GM19328 (cell line): ENCODE data around the gene GNMT.
"Not testable (repeated sequence)": the region's sequence is repeated elsewhere in the genome, so short reads cannot be mapped to it uniquely, and the experiment has no call there.

Experiments used
- ATAC-seq: cut with Tn5 transposase; IDR thresholded peaks from one replicate; pipeline ENCODE4 v1.9.1; 2021; ENCODE audit warnings: mild to moderate bottlenecking, moderate library complexity; ENCODE audit not compliant: unreplicated experiment

GNMT gene

DNA sequence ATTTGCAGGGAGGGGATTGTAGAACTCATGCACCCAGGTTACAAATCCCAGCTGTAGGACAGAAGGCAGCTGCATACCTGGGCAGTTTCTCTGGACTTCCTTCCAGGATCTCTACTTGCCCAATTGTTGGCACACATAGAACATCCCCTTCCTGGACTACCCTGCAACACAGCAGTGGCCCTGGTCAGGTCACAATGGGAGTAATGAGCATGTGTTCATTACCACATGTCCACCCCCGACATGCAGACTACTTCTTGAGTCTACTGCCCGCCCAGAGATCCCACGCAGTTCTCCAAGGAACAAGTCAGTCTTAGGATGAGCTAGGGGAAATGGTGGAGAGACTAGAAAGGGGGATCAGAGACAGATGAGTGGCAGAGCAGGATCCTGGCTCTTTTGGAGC is 13.4 kb downstream of the GNMT start:
- ATAC-seq = no peak

DNA sequence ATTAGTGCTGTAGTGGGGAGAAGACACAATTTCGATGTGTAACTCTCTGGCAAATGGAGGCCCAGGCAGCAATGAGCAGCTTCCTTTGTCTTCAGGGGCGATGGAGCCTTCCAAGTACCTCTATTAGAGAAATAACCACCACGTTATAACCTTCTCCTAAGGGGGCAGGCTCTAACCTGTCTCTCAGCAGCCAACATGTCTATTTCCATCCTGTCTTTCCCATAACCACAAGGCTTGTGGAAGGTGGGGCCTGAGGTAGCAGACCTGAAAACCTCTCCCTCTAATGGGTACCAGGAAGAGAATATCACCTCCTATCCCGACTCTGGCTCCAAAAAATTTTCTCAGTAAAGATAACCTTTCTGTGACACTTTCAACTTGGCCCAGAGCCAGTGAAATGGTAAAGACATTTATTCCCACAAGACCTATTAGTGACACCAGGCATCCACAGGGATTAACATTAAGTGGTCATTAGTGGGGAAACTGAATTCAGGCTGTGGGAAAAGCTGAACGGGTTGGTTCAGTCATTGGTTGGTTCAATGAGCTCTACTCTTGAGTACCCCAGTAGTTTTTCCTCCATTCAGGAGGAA is 14.5 kb downstream of the GNMT start:
- ATAC-seq = no peak

DNA sequence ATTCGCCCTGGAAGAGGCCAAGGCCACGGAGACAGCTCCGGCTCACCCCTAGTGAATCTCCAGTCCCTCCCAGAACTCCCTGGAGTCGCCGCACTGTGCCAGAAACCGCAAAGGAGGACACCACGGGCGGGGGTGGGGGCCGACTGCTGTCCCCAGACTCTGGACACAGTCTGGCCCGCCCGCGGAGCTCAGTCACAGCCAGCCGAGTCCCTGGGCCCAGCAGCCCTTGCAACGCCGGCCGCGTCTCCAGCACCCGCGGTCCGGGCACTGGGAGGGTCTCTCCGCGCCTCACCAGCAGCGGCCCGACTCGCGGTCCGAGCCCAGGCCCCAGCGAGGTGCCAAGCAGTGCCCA is 17.9 kb downstream of the GNMT start:
- ATAC-seq = peak; percentile 11

DNA sequence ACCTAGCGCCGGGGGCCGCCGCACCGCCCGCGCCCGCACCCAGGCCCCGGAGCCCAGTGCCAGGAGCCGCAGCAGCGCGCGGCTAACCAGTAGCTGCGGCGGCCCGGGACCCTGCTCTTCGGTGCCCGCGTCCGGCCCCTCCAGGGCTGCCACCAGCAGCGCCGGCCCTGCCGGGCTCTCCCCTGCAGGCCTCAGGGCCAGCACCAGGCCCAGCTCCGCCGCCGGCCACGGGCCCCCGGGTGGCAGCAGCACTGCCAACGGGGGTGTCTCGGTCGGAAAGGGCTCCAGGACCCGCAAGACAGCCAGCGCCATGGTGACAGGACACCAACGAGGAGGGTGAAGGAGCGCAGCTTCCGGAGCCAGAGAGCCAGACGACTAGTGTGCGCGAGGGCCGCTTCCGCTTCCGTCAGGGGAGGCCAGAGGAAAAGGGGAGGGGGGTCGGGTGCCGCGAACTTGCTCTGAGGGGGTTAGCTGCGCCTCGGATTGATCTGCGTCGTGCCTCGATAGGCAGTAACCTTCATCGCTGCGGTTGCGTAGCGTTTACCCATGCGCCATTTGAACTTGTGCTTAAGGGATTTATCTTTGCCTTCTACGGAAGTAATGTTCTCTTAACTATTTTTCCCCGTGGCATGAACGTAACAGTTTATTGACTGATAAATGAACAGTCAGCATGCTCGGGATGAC is 18.4 kb downstream of the GNMT start, which contains the start of gene PEX6:
TSS of gene PEX6 (minus strand) at position 343 of the 684 bp plus-strand sequence. CDS start at position 312, 31 bp downstream.
- ATAC-seq = peak; percentile 94

DNA sequence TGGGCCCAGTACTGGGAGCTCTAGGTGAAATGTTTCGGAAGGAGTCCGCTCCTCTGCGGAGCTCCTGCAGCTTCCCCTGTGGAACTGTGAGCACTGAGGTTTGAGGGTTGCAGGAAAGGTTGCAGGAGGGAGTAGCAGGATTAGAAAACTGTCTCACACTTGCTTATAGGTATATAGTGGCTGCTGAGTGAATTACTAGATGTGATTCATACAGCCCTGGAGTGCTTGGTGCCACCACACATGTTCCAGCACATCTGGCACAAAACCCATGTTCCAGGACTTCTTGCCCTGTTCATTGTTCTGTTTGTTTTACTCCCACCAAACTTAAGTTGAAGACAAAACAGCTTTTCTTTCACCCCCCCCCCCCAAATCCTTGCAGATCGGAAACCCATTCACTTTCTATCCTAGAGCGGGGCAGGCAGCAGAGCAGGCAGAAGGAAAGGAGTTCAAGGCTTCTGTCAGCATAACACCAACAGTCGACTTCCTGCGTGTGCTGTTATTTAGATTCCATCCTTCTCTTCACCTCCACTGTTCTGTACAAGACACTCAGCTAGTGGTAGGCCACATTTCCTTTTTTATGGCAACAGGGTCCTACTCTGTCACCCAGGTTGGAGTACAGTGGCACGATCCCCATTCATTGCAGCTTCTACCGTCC is 19.1 kb downstream of the GNMT start:
- ATAC-seq = no peak

DNA sequence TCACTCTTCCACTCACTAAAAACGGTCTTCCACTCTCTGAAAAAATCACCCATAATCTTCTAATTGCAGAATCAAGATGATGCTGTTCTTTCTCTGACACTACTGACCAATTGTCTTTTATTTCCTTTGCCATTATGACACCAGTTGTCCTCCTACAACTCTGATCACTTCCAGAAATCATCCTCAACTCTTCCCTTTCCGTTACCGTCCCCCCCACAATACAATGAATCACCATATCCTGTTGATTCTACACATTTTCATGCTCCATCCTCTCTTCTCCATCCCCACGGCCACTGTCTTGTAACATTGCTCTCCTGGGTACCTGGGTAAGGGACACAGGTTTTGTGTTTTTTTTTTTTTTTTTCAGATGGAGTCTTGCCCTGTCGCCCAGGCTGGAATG is 21.3 kb downstream of the GNMT start:
- no peak for ATAC-seq

DNA sequence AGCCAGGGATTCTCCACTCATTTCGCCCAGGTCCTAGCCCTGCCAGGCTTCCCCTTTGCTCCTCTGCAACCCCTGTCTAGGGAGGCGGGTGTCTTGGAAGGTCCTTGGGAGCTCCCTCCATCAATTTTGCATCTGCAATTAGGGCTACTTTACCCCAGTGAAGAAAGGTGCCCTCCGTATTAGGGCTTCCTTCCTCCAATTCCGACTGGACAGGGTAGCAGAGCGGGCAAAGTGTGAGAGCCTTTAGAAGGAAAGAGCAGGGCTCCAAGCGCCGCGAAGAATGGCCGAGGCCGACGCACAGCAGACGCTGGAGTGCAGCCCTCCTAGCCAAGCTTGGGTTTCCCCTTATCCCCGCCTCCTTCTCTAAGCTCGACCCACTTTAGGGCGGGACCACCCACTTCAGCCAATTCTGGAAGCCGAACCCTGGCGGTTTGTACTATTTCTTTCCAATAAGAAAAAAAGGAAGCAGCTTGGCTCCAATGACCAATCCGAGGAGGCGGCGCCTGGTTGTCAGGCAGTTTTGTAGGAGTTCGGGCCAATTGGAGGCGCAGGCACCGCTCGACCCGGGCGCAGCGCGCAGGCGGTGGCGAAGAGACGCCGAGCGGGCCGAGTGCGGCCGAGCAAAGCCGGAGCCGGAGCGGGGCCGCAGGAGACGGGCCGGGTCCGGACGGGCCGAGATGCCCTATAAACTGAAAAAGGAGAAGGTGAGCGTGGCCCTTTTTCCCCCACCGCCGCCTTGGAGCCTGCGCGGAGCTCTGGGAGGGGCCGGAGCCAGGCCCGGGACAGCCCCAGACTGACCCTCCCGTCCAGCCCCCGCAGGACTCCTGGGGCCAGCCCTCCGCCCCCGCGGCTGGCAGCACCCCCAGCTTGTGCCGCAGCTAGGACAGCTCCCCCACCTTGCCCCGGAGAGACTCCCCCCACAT is 23.7 kb downstream of the GNMT start, which contains the start of gene PPP2R5D:
TSS of gene PPP2R5D (plus strand) at position 570 of the 923 bp plus-strand sequence. CDS start at position 678, 108 bp downstream.
- peak; percentile 91 for ATAC-seq

DNA sequence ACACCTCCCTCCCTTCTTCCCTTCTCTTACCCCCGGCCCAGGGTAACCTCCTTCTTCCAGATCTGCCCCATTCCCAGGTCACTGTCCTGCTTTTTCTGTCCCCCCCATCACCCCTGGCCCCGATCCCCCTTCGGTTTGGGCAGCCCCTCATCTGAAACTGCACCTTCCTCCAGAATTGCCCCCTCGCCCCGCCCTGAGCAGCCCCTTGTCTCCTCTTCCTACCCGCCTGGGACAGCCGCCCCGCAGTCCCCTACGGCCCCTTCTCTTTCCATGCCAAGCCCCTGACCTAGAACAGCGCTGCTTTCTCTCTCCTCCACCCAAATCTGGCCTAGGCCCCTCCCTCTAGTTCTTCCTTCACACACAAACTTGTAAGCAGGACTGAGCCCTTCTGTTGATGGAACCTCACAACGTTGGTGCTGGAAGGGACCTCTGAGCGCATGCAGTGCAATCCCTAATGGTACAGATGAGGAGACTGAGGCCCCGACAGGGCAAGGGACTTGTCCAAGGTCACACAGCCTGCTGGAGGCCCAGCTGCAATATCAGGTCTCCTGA is 24.4 kb downstream of the GNMT start:
- no peak for ATAC-seq

DNA sequence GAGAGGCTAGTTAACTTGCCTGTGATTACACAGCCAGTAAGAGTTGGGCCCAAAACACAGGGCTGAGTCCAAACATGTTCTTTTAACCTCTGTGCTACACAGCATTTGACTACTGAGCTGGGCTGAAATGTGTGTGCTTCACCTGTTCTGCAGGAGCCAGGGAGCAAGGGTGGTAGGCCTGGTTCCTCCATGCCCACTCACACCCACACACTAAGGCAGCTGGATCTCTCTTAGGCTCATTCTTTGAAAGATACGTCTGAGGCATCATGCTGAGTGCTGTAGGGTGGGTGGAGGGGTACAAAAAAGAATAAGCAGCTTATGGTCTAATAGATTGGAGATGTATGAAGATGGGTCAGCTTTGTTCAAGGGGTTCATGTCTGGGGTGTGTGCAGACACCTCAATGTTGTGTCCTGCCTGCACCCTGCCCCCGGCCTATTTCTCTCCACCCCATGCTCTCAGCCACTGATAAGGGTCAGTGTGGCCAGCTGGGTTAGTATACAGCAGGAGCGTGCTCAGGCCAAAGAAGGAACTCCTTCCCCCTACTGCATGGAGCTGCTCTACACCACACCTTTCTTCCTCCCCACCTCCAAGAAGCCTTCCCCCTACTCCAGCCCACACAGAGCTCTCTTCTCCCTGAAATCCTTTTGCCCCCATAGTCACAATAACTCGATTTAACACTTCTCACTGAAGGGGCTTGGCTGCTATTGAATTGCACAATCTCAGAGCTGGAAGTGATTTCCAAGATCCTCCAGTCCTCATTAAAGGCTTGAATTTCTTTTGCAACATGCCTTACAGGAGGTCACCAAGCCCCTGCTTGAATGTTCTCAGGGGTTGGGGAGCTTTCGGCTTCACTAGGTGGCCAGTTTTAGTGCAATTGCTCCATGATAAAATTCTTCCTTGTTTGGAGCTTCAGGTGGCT is 27.2 kb downstream of the GNMT start:
- ATAC-seq = no peak

DNA sequence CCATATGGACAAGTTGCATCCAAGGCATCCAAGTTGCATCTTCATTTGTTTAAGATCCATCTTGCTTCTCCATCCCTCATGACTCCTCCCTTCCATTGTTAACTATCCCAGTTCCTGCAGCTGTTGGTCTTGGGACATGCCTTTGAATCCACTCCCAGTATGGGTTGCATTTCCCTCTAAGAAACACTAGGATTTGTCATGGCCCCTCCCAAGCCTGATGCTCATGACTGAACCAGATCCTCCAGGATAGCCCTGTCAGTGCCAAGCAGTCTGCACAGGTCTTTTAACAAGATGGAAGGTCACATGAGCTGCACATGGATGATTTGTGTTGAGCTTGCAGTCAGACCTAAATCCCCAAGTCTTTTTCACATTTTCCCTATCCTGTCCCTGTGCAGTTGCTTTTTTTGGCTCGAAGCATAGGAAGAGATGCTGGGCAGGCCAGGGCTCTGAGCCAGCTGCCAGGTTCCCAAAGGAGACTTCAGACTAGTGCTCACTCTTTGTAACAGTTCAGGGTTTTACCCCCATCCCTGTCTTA is 28.0 kb downstream of the GNMT start:
- ATAC-seq = no peak

DNA sequence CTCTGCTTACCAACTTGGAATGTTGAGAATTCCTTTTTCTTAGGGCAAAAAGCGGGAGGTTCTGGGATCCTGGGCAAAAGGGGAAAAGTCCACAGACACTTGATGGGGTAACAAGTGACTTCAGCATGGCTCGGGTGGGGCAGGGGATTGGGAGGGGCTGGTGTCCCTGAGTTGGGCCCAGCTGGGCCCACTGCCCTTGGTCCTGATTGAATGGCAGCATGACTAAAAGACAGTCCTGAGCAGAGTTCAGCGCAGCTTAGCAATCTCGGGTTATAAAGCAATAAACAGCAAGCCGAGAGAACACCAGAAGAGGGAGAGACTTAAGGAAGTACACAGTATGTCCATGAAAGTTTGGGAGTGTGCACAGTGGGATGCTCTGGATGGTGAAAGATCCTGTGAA is 29.4 kb downstream of the GNMT start:
- ATAC-seq = no peak

DNA sequence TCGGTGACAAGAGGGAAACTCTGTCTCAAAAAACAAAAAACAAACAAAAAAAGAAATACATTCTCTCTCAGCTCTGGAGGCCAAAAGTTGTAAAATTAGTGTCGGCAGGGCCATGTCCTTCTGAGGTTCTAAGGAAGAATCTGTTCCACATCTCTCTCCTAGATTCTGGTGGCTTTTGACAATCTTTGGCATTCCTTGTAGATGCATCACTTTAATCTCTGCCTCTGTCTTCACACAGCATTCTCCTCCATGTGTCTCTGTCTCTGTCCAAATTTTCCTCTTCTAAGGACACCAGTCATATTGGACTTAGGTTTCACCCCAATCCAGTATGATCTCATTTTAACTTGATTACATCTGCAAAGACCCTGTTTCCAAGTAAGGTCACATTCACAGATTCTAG is 32.9 kb downstream of the GNMT start:
- ATAC-seq = no peak

DNA sequence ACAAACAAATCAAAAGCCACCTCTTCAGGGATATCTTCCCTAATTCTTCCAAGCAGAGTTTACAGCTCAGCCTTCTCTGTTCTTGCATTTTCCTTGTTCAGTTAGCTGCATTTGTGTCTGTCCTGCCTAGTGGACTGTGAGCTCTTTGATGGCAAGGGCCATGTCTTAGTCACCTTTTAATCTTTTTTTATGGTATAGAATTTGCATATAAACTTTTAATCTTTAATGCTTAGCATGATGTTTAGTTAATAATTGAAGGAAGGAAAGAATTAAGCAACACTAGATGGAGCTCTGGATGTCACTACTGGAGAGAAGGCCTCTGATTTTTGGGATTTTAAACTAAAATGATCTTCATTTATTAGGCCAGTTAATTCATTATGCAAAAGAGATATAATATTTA is 36.0 kb downstream of the GNMT start:
- ATAC-seq = no peak

DNA sequence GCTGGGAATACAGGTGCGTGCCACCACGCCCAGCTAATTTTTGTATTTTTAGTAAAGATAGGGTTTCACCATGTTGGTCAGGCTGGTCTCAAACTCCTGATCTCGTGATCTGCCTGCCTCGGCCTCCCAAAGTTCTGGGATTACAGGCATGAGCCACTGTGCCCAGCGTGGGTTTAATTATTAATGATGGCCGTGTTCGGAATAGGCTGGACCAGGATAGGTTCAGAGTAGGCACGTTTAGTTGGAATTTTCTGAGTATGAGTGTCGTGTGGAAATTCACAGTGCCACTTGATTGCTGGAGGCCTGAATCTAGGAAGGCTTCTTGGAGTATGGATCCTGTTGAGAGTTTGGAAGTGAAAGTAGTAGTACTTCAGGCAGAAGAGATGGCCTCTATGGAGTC is 37.7 kb downstream of the GNMT start:
- not testable (repeated sequence) for ATAC-seq

DNA sequence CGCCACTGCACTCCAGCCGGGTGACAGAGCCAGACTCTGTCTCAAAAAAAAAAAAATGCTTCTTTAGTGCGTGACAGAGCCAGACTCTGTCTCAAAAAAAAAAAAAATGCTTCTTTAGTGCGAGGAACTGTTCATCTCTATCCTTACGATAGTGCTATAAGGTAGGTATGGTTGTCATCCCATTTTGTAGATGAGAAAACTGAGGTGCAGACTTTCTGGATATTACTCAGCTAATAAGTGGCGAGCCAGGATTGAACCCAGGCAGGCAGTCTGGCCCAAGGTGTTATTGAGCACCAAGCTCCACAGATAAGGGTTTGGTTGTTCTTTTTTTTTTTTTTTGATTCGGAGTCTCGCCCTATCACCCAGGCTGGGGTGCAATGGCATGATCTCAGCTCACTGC is 41.3 kb downstream of the GNMT start:
- no peak for ATAC-seq

DNA sequence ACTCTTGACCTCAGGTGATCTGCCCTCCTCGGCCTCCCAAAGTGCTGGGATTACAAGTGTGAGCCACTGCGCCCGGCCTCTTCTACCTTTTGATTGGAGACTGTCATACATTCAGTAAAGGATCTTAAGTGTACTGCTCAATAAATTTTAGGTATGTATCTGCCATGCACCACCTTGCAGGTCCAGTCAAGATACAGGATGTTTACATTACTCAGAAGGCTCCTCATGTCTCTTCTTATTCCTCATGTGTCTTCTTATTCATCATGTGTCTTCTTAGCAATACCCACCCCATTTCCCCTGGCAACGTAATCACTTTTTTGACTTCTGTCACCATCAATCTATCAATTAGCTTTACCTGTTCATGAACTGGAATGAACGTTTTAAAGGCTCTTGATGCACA is 45.3 kb downstream of the GNMT start:
- ATAC-seq = no peak

DNA sequence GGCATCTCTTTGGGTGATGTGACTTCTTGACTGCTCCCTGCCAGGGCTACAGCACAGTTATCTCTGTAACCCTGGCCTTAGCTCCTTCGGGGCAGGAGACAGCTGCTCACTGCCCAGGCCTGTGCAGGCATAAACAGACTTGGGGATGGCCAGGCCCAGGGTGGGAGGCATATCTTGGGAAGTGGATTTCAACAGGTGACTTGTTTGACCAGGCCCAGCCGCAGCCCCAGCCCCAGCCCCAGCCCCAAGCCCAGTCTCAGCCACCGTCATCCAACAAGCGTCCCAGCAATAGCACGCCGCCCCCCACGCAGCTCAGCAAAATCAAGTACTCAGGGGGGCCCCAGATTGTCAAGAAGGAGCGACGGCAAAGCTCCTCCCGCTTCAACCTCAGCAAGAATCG is 45.7 kb downstream of the GNMT start:
- ATAC-seq = no peak

DNA sequence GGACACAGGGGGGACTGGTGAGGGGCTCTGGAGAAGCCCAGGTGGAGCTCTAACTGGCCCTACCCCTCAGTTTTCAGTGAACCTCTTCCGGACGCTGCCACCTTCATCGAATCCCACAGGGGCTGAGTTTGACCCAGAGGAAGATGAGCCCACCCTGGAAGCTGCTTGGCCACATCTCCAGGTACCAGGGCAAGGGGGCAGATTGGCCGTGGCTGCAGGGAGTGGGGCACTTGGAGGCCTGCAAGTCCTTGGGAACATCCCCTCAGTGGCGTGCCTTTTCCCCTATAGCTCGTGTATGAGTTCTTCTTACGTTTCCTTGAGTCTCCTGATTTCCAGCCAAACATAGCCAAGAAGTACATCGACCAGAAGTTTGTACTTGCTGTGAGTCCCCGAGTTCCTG is 46.6 kb downstream of the GNMT start:
- ATAC-seq = no peak

DNA sequence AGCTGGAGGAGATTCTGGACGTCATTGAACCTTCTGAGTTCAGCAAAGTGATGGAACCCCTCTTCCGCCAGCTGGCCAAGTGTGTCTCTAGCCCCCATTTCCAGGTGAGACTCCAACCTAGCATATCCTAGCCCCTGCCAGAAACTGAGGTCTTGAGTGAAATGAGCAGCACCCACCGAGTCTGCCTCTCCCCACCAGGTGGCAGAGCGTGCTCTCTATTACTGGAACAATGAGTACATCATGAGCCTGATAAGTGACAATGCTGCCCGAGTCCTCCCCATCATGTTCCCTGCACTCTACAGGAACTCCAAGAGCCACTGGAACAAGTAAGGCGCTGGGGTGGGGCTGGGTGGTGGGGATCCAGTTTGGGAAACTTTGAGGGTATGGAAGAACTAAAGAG is 48.6 kb downstream of the GNMT start:
- no peak for ATAC-seq

DNA sequence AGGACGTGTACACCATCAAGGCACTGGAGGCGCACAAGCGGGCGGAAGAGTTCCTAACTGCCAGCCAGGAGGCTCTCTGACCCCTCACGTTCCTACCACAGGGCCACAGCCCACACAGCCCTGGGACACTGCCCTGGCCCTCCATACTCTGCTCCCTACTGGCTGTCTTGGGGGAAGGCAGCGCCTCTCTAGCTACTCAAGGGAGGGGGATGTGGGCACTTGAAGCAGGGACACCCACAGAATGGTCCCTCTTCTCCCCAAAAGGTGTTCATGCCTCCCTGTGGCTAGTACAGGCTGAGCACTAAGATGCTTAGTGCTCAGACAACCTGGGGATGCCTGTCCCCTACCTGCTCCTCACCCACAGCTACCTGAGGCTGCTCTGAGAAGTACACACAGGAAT is 50.7 kb downstream of the GNMT start:
- ATAC-seq = no peak
